Measurements from ENCODE around the gene TSPY9.
"Not testable (repeated sequence)": the region's sequence is repeated elsewhere in the genome, so short reads cannot be mapped to it uniquely, and the experiment has no call there.

Gene TSPY9, protein sequence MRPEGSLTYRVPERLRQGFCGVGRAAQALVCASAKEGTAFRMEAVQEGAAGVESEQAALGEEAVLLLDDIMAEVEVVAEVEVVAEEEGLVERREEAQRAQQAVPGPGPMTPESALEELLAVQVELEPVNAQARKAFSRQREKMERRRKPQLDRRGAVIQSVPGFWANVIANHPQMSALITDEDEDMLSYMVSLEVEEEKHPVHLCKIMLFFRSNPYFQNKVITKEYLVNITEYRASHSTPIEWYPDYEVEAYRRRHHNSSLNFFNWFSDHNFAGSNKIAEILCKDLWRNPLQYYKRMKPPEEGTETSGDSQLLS

DNA sequence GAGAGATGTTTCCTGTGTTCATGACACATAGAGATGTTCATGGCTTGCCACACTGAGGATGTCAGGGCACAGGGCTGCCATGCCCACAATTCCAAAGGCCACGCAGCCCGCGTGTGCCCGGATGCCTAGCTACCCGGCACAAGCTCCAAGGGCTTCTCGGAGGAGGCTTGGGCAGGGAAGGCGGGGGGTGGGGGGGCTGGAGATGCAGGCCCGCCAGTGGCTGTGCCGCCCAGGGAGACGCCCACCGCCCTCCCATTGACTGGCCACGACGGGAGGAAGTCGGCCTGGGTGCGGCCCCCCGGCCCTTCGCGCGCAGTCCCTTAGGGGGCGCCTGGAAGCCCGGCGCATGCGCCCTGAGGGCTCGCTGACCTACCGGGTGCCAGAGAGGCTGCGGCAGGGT, at the start of gene TSPY9:
Gene TSPY9, plus strand, starts transcription at position 301 of the 400 bp plus-strand sequence. Its CDS starts 46 bp downstream, at position 347.
- not testable (repeated sequence) for DNase-seq

DNA sequence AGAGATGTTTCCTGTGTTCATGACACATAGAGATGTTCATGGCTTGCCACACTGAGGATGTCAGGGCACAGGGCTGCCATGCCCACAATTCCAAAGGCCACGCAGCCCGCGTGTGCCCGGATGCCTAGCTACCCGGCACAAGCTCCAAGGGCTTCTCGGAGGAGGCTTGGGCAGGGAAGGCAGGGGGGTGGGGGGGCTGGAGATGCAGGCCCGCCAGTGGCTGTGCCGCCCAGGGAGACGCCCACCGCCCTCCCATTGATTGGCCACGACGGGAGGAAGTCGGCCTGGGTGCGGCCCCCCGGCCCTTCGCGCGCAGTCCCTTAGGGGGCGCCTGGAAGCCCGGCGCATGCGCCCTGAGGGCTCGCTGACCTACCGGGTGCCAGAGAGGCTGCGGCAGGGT, 20.4 kb upstream of the TSPY9 start, which contains the start of gene TSPY1:
Gene TSPY1, plus strand, starts transcription at position 301 of the 400 bp plus-strand sequence. Its CDS starts 46 bp downstream, at position 347.
- not testable (repeated sequence) for DNase-seq

DNA sequence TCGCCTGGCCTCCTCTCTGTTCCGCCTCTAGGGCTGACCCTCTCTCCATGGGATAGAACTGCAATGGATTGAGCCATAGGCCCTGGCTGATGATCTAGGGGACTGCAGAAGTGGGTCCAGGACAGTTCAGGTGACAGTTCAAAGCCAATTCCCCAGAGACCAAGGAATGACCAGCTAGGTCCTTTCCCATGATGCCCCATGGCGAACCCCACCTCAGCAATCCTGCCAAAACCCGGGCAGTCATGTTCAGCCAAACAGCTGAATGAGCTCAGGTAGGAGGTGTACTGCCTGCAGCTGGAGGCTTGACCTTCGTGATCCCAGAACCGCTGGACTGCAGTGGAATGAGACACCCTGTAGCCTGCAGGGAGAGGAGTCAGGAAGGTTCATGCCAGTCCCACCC, 17.3 kb downstream of the TSPY9 start:
- not testable (repeated sequence) for DNase-seq

DNA sequence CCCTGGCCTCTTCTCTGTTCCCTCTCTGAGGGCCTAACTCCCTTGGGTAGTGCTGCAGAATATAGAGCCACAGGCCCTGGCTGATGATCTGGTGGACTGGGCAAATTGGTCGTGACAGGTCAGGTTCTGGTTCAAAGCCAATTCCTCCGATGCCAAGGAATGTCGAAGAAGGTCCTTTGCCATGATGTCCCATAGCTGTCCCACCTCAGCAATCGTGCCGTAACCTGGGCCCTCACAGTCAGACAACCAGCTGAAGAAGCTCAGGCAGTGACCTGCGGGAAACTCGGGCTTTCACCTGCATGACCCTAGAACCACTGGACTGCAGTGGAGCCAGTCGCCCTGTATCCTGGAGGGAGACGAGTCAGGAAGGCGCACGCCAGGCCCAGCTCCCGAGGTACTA, 29.2 kb downstream of the TSPY9 start:
- not testable (repeated sequence) for DNase-seq

DNA sequence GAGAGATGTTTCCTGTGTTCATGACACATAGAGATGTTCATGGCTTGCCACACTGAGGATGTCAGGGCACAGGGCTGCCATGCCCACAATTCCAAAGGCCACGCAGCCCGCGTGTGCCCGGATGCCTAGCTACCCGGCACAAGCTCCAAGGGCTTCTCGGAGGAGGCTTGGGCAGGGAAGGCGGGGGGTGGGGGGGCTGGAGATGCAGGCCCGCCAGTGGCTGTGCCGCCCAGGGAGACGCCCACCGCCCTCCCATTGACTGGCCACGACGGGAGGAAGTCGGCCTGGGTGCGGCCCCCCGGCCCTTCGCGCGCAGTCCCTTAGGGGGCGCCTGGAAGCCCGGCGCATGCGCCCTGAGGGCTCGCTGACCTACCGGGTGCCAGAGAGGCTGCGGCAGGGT, 40.5 kb downstream of the TSPY9 start, which contains the start of gene TSPY10:
Gene TSPY10, plus strand, starts transcription at position 301 of the 400 bp plus-strand sequence. Its CDS starts 46 bp downstream, at position 347.
- not testable (repeated sequence) for DNase-seq
